ENCODE results near the gene KANSL1L. TPM values are rescaled to one million over a fixed set of nuclear protein-coding genes. Genes with fewer than 3 reads are reported as not detected.

Gene KANSL1L
- total RNA-seq, 1 experiment from 2014 or later: 7.4 TPM

DNA sequence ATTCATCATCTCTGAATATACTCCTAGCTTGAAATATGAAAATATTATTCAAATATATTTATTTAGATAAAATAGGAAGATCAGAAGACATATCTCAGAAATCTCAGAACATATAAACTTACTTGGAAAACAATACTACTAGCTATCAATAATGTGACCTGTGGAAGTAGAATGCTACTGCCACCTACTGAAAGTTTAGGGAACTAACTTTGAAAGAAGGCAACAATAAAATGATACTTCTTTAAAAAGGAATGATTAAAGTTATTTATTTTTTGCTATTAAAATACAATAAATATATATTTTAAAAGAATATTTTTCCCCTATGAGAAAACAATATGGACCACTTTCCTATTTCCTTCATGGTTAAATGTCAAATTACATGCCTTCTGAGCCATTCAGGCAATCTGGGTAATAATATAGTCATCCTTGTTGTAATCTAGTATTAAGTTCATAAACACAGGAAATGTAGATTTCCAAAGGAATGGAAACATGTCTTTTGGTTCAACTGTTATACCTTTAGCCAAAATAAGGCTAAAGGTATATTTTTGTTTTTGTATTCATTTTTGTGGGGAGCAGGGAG lies 28.1 kb upstream of the KANSL1L start:
- TF ChIP-seq, protein P1, sequence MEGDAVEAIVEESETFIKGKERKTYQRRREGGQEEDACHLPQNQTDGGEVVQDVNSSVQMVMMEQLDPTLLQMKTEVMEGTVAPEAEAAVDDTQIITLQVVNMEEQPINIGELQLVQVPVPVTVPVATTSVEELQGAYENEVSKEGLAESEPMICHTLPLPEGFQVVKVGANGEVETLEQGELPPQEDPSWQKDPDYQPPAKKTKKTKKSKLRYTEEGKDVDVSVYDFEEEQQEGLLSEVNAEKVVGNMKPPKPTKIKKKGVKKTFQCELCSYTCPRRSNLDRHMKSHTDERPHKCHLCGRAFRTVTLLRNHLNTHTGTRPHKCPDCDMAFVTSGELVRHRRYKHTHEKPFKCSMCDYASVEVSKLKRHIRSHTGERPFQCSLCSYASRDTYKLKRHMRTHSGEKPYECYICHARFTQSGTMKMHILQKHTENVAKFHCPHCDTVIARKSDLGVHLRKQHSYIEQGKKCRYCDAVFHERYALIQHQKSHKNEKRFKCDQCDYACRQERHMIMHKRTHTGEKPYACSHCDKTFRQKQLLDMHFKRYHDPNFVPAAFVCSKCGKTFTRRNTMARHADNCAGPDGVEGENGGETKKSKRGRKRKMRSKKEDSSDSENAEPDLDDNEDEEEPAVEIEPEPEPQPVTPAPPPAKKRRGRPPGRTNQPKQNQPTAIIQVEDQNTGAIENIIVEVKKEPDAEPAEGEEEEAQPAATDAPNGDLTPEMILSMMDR (IDR thresholded peaks at IDR 0.05; ENCODE audit: unreplicated experiment): peak; percentile 68
- no TSS peak for BruUV-seq (replicated peaks)
- peak; percentile 48 for DNase-seq (ENCODE audit: unreplicated experiment)

DNA sequence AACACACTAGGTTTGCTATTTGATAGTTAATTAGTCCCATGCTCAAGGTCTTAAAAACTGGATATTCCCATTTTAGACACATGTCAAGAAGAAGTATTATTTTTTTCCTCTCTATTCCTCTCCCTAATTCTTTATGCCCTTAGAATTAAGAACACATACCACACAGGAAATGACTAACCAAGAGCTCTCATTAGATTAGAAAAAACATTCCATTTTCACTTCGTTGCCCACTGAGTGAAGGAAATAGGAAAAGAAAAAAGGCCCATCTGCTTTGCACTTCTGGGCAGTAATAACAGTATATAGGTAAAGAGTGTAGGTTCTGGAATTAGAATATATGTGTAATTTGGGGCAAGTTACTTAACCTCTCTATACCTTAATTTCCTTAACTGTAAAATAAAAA lies 27.1 kb upstream of the KANSL1L start:
- no peak overlapping the region for H3K27ac Mint-ChIP-seq (ENCODE audit: low read depth, unreplicated experiment)
- ChIA-PET POLR2A (interaction anchor here (0.6 kb wide), 1 partner anchor 29 kb away, joined by 4 read pairs; no protein-coding TSS in a partner anchor), CTCF (interaction anchor here (0.6 to 5.7 kb wide), 26 partner anchors 11 to 1808 kb away, joined by 3 to 126 read pairs (median 3); no protein-coding TSS in a partner anchor)
- H3K4me1 Mint-ChIP-seq (ENCODE audit: insufficient read depth, unreplicated experiment): peaks cover 11% of the 10 kb centered on the region
- H3K9me3 Mint-ChIP-seq (ENCODE audit: unreplicated experiment): no peaks in the 10 kb centered on the region
- TF ChIP-seq, protein P1 (IDR thresholded peaks at IDR 0.05; ENCODE audit: unreplicated experiment): no peak
- H3K4me3 Mint-ChIP-seq (ENCODE audit: unreplicated experiment): no peak overlapping the region
- no peaks in the 10 kb centered on the region for H3K36me3 Mint-ChIP-seq (ENCODE audit: insufficient read depth, unreplicated experiment)
- H3K27me3 Mint-ChIP-seq (ENCODE audit: insufficient read depth, unreplicated experiment): no peaks in the 10 kb centered on the region
- intact Hi-C loops (cut with micrococcal nuclease): loop anchor here (5.0 to 10.0 kb wide), 3 partner anchors 641 to 864 kb away; no protein-coding TSS in a partner anchor
- BruUV-seq (replicated peaks): no TSS peak
- no peak for DNase-seq (ENCODE audit: unreplicated experiment)

More for the DNA sequence above, 28.1 kb upstream of the KANSL1L start:
- Mint-ChIP-seq H3K27ac (ENCODE audit: low read depth, unreplicated experiment) (no peak overlapping the region), H3K9me3 (ENCODE audit: unreplicated experiment) (no peaks in the 10 kb centered on the region), H3K4me3 (ENCODE audit: unreplicated experiment) (no peak overlapping the region), H3K27me3 (ENCODE audit: insufficient read depth, unreplicated experiment) (no peaks in the 10 kb centered on the region), H3K4me1 (ENCODE audit: insufficient read depth, unreplicated experiment) (peaks cover 11% of the 10 kb centered on the region), H3K36me3 (ENCODE audit: insufficient read depth, unreplicated experiment) (no peaks in the 10 kb centered on the region)
- CTCF ChIA-PET: interaction anchor here (0.5 to 5.7 kb wide), 35 partner anchors 11 to 1809 kb away, joined by 3 to 126 read pairs (median 3); no protein-coding TSS in a partner anchor
- intact Hi-C loops (cut with micrococcal nuclease): loop anchor here (1.0 to 10.0 kb wide), 4 partner anchors 222 to 864 kb away; no protein-coding TSS in a partner anchor
- POLR2A ChIA-PET: no interaction called here

DNA sequence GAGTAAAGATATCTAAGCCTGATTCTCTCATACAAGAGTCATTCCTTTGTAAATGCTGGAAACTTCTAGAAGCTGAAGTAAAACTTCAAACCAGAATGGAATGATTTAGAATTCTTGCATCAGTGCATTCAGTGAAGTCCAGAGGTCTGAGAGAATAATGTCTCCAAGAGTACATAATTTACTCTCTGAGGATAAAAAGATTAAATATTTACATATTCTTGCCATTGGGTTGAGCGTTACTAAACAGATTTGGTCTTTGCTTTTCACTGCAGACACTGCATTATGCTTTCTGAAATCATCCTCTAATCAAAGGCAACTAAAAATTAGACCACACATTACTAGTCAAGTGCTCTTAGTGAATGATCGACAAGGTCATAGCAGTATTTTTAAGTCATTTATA lies 26.5 kb upstream of the KANSL1L start:
- BruUV-seq (replicated peaks): no TSS peak
- intact Hi-C loops (cut with micrococcal nuclease): loop anchor here (5.0 to 10.0 kb wide), 3 partner anchors 640 to 863 kb away; no protein-coding TSS in a partner anchor
- Mint-ChIP-seq H3K27me3 (ENCODE audit: insufficient read depth, unreplicated experiment) (no peaks in the 10 kb centered on the region), H3K4me3 (ENCODE audit: unreplicated experiment) (no peak overlapping the region), H3K4me1 (ENCODE audit: insufficient read depth, unreplicated experiment) (peaks cover 6% of the 10 kb centered on the region), H3K36me3 (ENCODE audit: insufficient read depth, unreplicated experiment) (no peaks in the 10 kb centered on the region), H3K9me3 (ENCODE audit: unreplicated experiment) (no peaks in the 10 kb centered on the region), H3K27ac (ENCODE audit: low read depth, unreplicated experiment) (no peak overlapping the region)
- TF ChIP-seq, protein P1 (IDR thresholded peaks at IDR 0.05; ENCODE audit: unreplicated experiment): no peak
- ChIA-PET CTCF (interaction anchor here (0.6 to 5.7 kb wide), 10 partner anchors 13 to 222 kb away, joined by 3 to 126 read pairs (median 4); no protein-coding TSS in a partner anchor), POLR2A (interaction anchor here (0.6 kb wide), 1 partner anchor 29 kb away, joined by 4 read pairs; no protein-coding TSS in a partner anchor)
- no peak for DNase-seq (ENCODE audit: unreplicated experiment)

DNA sequence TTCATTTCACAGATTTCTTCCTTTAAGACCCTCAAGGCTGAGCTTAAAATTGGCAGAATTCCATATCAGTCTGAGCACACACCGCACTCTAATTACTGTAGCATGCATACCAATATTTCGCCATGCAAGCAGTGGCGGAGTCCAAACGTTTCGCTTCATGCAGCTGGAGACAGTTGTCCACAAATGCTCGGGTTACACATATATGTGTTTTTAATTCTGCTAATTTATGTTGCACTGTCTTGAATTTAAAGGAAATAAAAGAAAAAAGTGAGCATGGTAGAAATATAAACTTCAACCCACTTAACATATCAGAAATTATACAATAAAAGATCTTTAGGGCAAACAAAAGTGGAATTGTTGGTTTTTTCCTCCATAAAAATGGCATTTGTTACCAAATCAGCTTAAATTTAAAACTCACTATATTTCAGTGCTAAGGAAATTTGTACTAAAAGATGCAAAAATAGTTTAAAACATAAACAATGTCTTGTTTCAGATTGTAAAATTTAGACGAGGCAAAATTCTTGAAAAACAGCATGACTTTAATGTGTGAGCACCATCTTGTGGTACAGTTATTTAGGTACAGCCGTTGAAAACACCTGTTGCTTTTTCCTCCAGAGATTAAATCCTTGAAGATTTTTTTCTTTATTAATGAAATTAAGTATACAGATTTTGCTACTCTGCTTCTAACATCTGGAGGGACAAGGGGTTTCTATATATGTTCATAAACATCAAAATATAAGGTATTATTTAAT lies 24.1 kb upstream of the KANSL1L start:
- H3K27me3 Mint-ChIP-seq (ENCODE audit: insufficient read depth, unreplicated experiment): no peaks in the 10 kb centered on the region
- no peaks in the 10 kb centered on the region for H3K36me3 Mint-ChIP-seq (ENCODE audit: insufficient read depth, unreplicated experiment)
- TF ChIP-seq, protein P1 (IDR thresholded peaks at IDR 0.05; ENCODE audit: unreplicated experiment): peak; percentile 53
- H3K4me3 Mint-ChIP-seq (ENCODE audit: unreplicated experiment): no peak overlapping the region
- BruUV-seq (replicated peaks): no TSS peak
- peak; percentile 43 for DNase-seq (ENCODE audit: unreplicated experiment)
- POLR2A ChIA-PET: interaction anchor here (1.1 kb wide), 1 partner anchor 24 kb away, joined by 5 read pairs; the partner anchor contains the start of gene KANSL1L
- intact Hi-C loops (cut with micrococcal nuclease): loop anchor here (1.0 to 10.0 kb wide), 5 partner anchors 122 to 860 kb away; no protein-coding TSS in a partner anchor
- CTCF ChIA-PET: interaction anchor here (0.5 to 5.7 kb wide), 31 partner anchors 18 to 860 kb away, joined by 3 to 126 read pairs (median 4); no protein-coding TSS in a partner anchor
- H3K4me1 Mint-ChIP-seq (ENCODE audit: insufficient read depth, unreplicated experiment): peaks cover 6% of the 10 kb centered on the region
- H3K9me3 Mint-ChIP-seq (ENCODE audit: unreplicated experiment): no peaks in the 10 kb centered on the region
- H3K27ac Mint-ChIP-seq (ENCODE audit: low read depth, unreplicated experiment): no peak overlapping the region
